Effector CD4-positive, alpha-beta T cell (primary cell): ENCODE results near the gene PLCH2.

Experiments
- DNase-seq: peaks from one replicate; pipeline ENCODE4 v3.0.0-alpha.2; 2020

Gene PLCH2

DNA sequence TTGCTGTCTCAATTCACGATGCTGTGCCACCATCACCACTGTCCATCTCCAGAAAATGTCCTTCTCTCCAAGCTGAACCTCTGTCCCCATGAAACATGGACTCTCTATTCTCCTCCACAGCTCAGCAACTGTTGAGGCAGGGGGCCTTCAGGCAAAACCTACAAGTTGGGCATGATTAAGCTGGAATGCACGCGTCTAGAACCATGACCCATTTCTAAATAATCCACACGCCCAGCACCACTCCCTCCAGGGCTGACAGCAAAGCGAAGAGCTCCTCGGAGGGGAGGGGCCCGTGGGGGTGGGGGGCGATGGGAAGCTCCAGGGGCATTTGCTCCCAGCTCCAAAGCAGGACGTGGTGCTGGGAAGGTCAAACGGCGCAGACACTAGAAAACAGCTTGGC lies 57.3 kb downstream of the PLCH2 start:
- DNase-seq, result no peak

DNA sequence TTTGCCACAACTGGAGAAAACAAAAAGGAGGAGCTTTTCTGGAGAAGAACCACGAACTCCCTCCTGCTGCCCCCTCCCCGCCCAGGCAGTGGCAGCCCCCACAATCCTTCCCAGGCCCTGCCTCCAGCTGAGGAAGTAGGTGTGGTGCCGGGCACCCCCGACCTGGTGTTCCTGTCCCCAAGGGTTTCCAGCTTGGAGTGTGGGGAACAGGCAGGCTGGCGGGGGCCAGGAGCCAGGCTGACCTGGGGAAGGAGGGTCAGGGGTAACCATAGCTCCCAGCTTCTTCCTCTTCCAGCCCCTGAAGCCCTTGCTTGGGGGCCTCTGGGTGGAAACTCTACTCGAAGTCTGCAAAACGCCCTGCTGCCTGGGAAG lies 58.2 kb downstream of the PLCH2 start:
- DNase-seq, result no peak

DNA sequence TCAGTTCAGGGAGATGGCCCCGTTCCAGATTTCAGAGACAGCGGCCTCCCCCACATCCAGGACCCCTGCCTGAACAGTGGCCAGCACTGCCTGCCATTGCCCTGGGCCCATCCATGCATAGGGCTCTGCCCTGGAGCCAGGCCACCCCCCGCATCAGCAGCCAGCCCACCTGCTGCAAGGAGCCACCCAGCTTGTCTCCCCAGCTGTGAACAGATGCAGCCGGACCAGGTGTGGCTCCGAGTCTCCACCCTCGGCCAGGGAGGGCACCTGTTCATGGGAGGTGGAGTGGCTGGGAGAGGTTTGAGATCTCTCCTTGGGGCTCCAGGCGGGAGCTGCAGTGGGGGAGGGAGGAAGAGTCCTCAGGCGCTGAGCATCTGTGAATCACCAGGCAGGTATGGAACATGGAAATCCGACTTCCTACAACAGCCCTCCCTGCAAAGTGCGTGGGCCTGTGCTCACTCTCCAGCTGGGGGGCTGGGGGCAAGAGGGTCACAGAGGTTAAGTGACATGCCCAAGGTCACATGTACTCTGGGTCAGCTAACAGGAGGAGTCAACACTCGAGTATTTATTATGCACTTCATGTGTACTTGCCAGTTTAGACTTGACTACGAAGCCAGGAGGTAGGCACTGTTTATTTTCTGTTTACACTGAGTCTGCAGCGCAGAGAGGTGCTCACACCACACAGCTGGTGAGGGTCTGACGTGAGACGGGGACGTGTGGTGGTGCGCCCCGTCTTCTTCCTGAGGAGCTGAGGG lies 58.8 kb downstream of the PLCH2 start:
- no peak for DNase-seq

DNA sequence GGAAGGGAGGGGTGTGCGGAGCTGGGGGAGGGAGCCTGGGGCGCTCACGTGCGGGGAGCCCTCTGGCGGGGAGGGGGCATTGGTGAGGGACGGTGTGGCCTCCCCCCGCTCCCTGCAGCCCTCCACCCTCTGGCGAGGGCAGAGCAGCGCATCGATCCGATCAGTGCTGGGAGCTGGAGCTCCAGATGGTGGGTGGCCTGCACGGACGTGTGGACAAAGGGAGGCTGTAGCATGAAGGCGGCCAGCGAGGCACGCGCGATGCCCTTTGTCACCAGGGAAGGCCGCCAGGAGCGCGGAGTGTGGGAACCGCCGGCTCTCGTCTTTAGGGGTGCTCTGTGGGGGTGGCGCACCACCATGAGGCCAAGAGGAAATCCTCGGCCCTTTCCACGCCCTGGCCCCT lies 59.4 kb downstream of the PLCH2 start:
- no peak for DNase-seq

DNA sequence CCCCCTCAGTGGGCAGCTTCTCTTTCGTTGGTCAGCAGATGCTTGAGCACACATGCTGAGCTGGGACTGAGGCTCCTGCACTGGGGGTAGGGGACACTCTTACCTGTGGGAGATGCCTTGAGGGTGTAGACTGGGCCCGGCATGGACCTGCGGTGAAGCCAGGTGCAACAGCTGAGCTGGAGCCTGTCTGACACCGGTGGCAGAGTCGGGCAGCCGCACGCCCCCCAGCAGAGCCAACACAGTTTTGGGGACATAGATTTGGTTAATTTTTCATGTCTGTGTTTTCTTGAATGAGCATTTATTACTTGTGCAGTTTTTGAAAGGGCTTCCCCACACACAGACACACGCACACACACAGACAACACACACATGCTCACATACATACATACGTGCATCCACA lies 59.9 kb downstream of the PLCH2 start:
- no peak for DNase-seq

DNA sequence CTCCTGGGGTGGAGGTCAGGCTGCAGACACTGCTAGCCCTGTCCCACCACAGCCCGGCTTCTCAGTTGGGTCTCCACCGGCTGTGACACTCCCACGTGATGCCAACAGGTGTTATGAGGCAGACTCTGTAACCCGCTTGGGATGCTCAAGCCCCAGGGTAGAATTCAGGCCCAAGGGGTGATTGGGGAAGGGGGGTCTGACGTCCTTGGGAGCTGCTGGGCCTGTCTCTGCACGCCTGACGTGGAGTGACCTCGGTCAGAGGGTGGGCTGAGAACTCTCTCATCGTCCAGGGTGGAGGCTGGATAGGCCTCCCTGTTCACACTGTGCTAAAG lies 61.7 kb downstream of the PLCH2 start:
- no peak for DNase-seq

DNA sequence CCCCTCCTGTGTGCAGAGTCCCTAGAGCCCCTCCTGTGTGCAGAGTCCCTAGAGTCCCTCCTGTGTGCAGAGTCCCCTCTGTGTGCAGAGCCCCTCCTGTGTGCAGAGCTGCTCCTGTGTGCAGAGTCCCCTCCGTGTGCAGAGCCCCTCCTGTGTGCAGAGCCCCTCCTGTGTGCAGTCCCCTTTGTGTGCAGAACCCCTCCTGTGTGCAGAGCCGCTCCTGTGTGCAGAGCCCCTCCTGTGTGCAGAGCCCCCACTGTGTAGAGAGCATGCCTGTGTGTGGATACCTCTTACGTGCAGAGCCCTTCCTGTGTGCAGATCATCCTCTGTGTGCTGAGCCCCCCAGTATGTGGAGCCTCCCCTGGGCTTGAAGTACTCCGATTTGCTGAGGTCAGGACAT lies 62.3 kb downstream of the PLCH2 start:
- DNase-seq, result no peak

DNA sequence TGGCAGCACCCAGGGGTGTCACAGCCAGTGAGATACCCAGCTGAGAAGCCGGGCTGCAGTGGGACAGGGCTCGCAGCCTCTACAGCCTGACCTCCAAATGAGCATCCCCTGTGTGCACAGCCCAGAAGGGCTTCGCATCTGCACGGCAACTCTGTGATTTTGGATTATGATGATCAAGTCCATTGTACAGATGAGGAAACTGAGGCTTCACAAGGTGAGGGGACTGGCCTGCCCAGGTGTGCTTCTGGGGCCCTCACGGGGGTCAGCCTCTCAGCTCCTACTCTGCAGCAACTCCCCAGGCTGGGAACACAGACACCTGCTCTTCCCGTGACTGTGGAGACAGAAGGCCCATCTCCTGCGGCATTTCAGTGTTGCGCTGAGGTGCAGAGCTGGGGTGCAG lies 62.8 kb downstream of the PLCH2 start:
- no peak for DNase-seq

DNA sequence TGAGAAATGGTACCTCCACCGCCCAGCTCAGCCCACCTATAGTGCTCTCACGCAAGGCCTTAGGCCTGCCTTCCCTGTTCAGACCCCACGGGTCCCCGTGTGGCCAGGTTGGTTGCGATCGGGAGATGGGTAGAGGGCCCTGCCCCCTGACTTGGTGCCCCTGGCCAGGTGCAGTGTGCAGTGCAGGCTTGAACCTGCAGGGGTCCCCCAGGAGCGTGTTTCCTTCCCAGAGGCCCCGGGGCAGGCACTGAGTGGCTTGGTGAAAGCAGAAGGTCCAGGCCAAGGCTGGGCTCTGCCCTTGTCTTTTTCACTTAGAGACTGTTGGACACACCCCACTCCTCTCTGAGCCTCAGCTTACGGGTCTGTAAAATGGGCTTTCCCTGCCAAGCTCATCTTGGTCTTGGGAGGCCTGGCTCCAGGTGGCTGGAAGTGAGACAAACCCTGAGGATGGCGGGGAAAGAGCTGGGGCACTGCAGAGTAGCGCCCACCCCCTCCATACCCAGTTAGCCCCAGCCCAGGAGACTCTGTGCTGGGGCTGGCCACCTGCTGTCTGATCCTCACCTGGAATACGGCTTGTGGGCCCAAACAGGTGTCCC lies 63.3 kb downstream of the PLCH2 start:
- DNase-seq, result no peak

DNA sequence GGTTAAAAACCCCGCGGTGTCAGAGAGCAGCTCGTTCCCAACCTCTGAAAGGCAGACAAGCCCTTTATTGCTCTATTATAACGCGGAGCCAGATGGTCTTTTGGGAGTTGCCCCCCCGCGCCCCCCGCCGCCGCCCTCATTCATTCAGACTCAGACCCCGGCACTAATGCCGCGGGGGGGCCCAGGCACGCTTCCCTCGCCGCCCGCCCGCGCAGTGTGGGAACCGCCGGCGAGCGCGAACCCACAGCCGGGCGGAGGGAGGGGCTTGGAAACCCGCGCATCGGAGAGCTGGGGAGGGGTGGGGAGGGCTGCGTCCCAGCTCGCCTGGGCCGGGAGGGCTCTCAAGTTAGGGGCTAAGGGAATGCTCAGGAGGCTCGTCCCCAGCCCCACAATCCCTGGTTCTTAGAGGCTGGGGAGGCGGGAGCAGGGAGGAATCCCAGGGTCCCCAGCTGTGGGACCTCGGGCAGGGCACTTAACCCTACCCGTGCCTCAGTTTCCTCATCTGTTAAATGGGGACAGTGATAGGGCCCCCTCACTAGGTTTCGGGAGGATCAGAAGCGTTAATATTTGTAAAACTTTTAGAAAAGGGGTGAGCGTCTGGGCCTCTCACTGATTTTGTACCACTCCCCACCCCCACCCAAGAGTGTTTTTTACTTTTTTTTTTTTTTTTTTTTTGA lies 64.9 kb downstream of the PLCH2 start:
- DNase-seq, result no peak

DNA sequence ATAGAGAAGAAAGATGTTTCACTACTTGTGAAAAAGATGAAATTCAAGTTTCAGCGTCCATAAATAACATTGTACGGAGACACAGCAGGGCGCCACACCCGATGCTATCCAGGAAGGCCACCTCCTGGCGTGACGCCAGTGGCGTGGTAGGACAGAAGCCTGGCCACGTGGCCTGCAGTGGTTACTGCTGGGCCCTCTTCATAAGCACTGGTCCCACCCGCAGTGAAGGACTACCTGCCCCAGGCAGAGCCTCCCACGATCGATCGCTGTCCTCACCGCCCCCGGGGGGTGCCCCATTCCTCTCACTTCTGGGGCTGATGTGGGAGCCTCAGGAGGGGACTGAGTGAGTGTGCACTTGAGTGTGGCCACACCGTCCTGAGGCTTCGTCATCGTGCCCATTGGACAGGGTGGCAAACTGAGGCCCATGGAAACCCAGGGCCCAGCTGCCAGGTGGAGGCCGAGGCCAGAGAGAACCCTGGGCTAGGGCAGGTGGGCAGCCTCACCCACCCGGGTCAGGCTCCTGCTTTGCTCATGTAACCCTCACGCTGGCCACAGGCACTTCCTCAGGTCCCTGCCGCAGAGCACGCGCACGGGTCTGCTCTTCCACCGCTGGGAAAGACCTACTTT lies 65.6 kb downstream of the PLCH2 start:
- DNase-seq, result no peak

DNA sequence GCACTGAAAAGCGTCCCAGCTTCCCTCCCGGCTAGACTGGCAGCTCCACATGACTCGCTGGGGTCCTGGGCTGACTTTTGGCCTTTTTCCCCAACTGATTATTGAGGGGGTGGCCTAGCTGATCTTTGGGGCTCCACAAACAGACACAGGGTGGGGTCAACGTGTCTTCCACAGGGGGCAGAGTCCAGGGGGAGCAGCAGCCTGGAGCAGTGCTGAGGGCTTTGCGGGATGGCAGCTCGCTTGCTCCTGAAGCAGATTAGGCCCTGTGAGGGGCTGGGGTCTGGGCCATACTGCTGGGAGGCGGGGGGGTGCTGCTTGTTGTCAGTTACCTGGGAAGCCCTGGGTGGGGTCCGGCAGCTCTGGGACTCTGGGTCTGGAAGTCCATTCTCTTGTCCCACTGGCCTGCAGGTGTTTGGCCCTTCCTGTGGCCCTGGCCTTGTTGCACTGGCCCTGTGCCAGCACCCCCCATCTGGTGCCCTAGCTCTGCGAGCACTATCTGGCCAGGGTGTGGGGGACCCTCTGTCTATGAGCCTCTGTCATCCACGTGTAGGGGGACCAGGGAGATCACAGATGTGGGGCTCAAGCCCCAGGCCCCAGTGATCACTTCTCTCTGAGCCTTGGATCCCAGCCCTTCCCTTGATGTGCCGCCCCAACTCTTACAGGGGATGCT lies 66.3 kb downstream of the PLCH2 start:
- DNase-seq, result no peak

DNA sequence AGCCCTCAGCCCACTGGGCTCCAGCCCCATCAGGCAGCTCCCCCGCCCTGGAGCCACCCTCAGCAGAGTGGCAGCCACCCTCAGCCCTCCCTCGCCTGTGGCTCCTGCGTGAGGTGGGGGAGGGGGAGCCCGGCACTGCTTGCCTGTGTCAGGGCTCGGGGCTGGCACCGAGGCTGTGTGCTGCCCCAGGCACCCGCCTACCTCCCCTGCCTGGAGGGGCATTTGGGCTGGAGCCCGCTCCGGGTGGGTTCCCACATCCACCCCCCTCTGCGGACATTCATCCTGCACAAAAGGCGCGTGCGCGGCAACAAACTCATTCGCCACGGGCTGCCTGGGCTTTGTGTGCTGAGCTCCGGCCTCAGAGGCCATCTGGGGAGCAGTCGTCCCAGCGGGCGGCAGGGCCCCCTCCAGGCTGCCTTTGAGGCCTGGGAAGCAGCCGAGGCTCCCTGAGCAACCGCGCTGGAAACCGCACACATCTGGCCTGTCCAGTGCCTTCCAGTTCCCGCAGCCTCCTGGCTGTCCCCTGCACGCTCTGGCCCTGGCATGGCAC lies 67.5 kb downstream of the PLCH2 start:
- DNase-seq, result peak; percentile 34

DNA sequence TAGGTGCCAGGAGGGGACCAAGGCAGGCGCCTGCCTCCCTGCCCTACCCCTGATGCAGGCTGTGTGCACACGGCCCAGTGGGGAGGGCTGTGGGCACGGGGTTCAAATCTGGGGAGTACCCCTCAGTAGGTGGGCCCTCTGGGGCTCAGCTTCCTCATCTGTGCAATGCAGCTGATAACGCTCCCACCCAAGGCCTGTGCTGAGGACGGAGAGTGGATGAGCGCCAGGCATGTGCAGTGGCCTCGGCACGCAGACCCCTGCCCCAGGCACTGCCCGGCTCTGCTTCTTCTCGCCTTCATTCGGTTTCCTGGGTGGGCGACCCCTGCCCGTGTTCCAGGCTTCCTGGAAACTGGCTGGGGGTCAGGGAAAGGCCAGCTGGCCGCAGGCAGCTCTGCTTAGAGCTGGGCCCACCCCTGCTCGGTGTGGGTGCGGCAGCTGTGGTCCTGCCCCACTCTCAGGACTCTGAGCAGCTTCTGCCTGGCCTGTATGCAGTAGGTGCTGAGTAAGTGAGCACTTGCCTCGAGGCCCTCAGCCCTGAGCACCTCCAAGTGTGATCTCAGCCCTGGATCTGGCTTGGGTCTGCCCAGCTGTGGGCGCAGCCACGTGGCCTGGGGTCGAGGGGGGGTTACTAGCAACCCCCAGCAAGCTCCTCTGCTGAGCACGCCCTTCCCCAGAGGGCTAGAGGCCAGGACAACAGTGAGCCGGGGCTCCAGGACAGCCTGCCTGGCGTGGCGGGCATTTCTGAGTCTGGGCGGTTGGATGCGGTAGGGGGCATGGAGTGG lies 68.2 kb downstream of the PLCH2 start:
- no peak for DNase-seq

DNA sequence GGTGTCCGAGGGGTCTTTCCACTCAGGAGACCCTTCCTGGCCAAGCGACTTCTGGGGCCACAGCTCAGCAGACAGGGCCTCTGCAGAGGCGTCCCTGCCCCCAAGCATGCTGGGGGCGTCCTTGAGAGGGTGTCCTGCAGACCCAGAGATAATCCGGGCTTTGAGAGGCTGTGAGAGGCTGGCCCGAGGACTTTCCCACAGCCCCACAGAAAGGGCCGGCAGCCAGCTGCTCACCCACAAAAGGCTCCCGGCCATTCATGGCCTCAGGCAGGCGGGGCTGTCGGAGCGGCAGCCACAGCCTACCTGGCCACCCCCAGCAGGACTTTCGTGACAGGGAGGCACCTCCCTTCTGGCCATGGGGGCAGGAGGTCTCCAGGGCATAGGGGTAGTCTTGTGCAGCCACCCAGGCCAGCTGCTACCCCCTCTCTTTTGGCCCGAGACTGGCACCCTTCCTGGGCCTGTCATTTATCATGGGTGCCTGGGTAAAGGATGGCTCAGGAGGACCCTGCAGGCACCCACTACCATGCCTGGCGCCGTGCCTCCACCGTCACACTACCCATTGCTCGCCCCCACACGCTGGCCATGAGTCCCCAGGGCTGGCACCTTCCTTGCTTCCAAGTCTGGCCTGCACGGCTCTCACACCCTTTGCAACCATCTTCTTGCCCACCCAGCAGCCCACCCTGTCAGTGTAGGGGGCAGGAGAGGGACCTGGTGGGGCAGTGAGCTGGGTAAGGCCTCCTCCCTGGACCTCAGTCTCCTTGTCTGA lies 69.0 kb downstream of the PLCH2 start:
- DNase-seq, result no peak

DNA sequence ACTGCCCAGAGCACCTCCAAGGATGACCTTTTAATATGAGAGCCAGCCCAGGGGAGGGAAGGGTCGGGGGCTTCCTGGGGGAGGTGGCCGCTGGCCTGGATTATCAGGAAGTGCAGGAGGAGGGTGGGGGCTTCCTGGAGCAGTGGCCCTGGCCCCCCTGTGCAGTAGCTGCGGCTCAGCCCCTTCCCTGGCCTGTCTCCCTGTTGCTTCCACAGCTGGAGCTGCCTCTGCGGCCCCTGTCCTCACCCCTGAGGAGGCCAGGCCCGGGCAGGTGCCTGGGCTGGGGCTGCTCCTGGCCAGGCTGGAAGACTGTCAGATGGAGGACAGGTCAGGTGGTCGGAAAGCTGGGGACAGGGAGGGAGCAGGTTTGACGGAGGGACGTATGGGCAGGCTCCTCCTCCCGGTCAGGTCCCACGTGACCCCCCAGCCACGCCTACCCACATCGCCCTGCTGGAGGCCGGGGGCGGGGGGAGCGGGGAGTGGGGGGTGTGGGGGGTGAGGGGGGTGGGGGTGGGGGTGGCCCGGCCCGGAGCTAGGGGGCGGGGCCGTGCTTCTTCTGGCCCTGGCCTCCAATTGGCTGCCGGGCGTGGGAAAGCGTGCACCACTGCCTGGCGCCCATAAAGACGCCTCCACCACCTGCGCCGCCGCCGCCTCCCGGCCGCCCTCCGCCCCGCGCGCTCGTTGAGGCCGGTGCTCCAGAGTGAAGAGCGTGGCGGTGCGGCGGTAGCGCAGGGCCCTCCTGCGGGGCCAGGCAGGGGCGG lies 69.8 kb downstream of the PLCH2 start:
- DNase-seq, result peak; percentile 83

DNA sequence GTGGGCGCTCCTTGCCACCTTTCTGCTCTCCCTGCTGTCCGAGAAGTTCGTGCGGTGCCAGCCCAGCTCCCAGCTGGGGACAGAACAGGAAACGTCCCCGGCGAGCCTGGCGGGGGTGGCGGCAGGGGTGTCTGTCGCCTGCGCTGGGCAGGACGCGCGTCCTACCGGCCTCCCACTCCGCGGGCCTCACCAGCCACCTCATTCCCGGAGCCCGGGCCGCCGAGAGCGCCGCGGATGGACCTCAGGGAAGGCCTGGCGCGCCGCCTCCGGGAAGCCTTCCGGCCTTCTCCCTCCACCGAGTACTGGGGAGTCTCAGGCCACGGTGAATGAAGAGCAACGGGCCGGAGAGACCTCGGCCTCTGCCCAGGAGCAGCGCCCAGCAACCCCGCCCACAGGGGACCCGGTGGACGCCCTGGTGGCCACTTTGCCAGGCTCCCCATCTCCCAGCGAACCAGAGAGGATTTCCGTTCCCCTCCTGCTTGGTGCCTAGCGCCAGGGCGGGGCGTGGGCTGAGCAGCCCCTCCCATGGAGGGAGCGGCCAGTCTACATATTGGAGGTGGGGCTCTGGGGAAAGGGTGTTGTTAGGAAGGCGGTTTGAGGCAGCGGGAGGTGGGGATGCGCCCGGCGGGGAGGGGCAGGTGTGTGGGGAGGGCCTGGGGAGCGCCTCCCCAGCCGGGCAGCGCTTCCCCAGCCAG lies 70.6 kb downstream of the PLCH2 start:
- peak; percentile 77 for DNase-seq

DNA sequence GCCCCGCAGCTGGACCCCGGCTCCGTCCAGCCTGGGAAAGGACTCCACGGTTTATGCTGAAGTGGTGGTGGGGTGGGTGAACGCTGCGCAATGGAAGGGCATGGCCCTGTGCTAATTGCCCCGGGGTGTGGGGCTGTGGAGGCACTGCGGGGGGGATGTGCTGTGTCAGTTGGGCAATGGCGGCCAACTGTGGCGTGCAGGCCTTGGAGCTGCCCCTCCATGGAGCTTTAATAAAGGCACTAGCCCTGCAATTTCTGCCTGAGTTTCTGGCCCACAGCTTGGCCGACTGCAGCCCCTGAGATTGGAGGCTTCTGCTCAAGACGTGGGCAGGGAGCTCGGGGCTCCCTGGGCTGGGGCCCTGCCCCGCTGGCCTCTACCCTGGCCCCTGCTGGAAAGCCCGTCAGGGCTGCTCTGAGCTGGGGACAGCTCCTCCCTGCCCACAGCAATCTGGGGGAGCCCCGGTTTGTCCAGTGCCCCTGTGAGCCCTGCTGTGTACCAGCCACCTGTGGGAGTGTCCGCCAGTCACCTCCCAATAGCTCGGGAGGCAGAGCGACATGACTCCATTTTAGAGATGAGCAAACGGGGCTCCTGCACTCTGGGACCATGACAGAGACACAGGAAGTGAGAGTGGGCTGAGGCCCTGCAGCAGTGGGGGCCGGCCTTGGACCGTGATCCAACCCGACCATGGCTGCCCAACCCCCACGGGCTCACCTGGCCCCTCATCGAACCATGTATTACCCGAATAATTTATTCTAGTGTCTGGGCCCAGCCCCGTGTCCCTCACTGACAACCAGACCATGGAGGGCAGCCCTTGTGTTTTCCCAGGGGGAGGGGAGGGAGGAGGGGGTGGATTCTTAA lies 71.3 kb downstream of the PLCH2 start:
- peak; percentile 35 for DNase-seq

DNA sequence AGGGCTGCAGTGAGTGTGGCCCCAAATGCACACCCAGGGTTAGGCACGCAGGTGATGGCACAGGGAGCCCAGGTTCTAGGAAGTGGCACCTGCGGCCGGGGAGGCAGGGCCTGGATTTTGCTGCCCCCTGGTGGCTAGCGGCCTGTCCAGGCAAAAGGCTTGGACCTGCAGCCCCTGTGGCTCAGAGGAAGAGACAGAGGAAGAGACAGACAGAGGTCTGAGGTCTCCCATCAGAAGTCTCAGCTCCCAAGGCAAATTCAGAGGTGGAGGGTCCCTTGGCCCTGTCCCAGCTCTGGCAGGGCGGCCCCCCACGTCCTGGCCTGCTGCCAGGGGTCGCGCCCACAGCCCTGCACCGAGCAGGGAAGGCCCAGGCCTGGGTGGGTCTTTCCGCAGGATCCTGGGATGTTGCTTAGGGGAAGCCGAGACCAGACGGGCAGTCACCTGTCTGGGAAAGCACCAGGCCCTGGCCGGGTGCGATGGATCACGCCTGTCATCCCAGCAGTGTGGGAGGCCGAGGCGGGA lies 72.0 kb downstream of the PLCH2 start:
- peak; percentile 73 for DNase-seq
